Measurements from ENCODE around the gene NUMB. TPM values are rescaled to one million over a fixed set of nuclear protein-coding genes. Genes with fewer than 3 reads are reported as not detected.
"Not testable (repeated sequence)": the region's sequence is repeated elsewhere in the genome, so short reads cannot be mapped to it uniquely, and the experiment has no call there.

Gene NUMB
- total RNA-seq, 2 experiments from 2014 or later = 27.9 to 31.5 TPM

DNA sequence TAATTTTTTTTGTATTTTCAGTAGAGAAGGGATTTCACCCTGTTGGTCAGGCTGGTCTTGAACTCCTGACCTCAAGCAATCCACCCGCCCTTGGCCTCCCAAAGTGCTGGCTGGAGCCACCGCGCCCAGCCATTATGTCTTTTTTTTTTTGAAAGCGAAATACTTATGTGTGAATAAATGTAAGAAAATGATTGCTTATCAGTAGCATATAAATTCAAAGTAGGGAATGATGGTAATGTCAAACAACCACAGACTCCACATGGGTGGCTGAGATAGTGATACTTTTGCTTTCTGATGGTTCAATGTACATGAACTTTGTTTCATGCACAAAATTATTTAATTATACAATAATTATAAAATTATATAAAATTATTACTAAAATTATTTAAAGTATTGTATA lies 145.2 kb downstream of the NUMB start:
- peaks cover 4% of the 10 kb centered on the region for H3K36me3 Mint-ChIP-seq (ENCODE audit: low read depth)

DNA sequence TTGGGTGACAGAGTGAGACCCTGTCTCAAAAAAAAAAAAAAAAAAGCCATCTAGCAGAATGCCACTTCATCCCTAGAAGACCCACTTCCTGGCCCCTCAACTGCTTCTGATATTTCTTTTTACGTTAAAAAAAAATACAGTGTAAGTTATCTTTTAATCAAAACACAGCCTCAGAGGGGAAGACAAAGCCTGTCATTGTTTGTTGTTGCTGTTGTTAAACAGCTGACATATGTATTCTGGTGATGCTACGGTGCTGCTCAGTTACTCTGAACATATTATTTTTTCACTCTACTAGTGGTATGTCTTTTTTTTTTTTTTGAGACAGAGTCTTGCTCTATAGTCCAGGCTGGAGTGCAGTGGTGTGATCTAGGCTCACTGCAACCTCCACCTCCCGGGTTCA lies 145.7 kb downstream of the NUMB start:
- Mint-ChIP-seq H3K4me3 (no peak overlapping the region), H3K27me3 (no peaks in the 10 kb centered on the region), H3K4me1 (ENCODE audit: low read depth) (peaks cover 6% of the 10 kb centered on the region), H3K27ac (no peak overlapping the region), H3K36me3 (ENCODE audit: low read depth) (peaks cover 4% of the 10 kb centered on the region), H3K9me3 (no peaks in the 10 kb centered on the region)
- Histone ChIP-seq H3K4me3 (ENCODE audit: low read length) (no peak overlapping the region), H3K9me3 (ENCODE audit: control insufficient read depth in 1 of 2, insufficient read depth in 1 of 2, low read length in 2 of 2) (no peaks in the 10 kb centered on the region), H3K4me1 (ENCODE audit: insufficient read depth, low read length) (peaks cover 4% of the 10 kb centered on the region), H3K27me3 (ENCODE audit: control insufficient read depth in 1 of 2, insufficient read depth in 2 of 2, low read length in 2 of 2) (no peaks in the 10 kb centered on the region), H3K36me3 (ENCODE audit: insufficient read depth, low read length) (no peaks in the 10 kb centered on the region), H3K27ac (ENCODE audit: low read depth in 1 of 2, low read length in 2 of 2) (no peak overlapping the region)
- intact Hi-C loops (cut with DNase I, micrococcal nuclease) = no loop called here
- TF ChIP-seq, protein P1, sequence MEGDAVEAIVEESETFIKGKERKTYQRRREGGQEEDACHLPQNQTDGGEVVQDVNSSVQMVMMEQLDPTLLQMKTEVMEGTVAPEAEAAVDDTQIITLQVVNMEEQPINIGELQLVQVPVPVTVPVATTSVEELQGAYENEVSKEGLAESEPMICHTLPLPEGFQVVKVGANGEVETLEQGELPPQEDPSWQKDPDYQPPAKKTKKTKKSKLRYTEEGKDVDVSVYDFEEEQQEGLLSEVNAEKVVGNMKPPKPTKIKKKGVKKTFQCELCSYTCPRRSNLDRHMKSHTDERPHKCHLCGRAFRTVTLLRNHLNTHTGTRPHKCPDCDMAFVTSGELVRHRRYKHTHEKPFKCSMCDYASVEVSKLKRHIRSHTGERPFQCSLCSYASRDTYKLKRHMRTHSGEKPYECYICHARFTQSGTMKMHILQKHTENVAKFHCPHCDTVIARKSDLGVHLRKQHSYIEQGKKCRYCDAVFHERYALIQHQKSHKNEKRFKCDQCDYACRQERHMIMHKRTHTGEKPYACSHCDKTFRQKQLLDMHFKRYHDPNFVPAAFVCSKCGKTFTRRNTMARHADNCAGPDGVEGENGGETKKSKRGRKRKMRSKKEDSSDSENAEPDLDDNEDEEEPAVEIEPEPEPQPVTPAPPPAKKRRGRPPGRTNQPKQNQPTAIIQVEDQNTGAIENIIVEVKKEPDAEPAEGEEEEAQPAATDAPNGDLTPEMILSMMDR (IDR thresholded peaks at IDR 0.05) = no peak
- POLR2A ChIA-PET = no interaction called here
- ATAC-seq (ENCODE audit: poor library complexity) (no peak), DNase-seq (no peak)
- CTCF ChIA-PET = no interaction called here

More for the DNA sequence above, 145.2 kb downstream of the NUMB start:
- Histone ChIP-seq H3K27me3 (ENCODE audit: control insufficient read depth in 1 of 2, insufficient read depth in 2 of 2, low read length in 2 of 2) (no peaks in the 10 kb centered on the region), H3K4me3 (ENCODE audit: low read length) (no peak overlapping the region), H3K9me3 (ENCODE audit: control insufficient read depth in 1 of 2, insufficient read depth in 1 of 2, low read length in 2 of 2) (no peaks in the 10 kb centered on the region), H3K36me3 (ENCODE audit: insufficient read depth, low read length) (peaks cover 1% of the 10 kb centered on the region), H3K27ac (ENCODE audit: low read depth in 1 of 2, low read length in 2 of 2) (no peak overlapping the region), H3K4me1 (ENCODE audit: insufficient read depth, low read length) (peaks cover 4% of the 10 kb centered on the region)
- Mint-ChIP-seq H3K9me3 (no peaks in the 10 kb centered on the region), H3K27ac (no peak overlapping the region), H3K27me3 (no peaks in the 10 kb centered on the region), H3K4me1 (ENCODE audit: low read depth) (peaks cover 6% of the 10 kb centered on the region), H3K4me3 (no peak overlapping the region)
- DNase-seq = no peak
- ChIA-PET CTCF (no interaction called here), POLR2A (no interaction called here)
- no peak for ATAC-seq (ENCODE audit: poor library complexity)
- intact Hi-C loops (cut with DNase I, micrococcal nuclease) = no loop called here
- TF ChIP-seq, protein P1 (IDR thresholded peaks at IDR 0.05) = no peak

DNA sequence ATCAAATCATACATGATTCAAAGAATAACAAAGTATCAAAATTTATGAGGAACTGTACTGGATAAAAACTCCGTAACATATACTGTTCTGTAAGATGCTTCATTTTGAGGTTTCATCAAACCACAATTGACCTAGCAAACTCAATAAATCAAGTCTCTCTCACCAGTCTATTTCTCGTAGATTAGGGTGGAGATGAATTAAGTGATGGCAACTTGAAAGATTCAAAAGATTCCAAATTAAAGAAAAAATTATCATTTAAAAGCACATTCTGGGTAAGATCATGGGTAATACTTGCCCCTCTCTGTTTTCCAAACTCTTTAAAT lies 146.7 kb downstream of the NUMB start:
- CTCF ChIA-PET = no interaction called here
- Histone ChIP-seq H3K36me3 (ENCODE audit: insufficient read depth, low read length) (no peaks in the 10 kb centered on the region), H3K27ac (ENCODE audit: low read depth in 1 of 2, low read length in 2 of 2) (no peak overlapping the region), H3K27me3 (ENCODE audit: control insufficient read depth in 1 of 2, insufficient read depth in 2 of 2, low read length in 2 of 2) (no peaks in the 10 kb centered on the region), H3K9me3 (ENCODE audit: control insufficient read depth in 1 of 2, insufficient read depth in 1 of 2, low read length in 2 of 2) (no peaks in the 10 kb centered on the region), H3K4me1 (ENCODE audit: insufficient read depth, low read length) (peaks cover 4% of the 10 kb centered on the region), H3K4me3 (ENCODE audit: low read length) (no peak overlapping the region)
- no peak for ATAC-seq (ENCODE audit: poor library complexity)
- Mint-ChIP-seq H3K36me3 (ENCODE audit: low read depth) (peaks cover 4% of the 10 kb centered on the region), H3K4me1 (ENCODE audit: low read depth) (peaks cover 6% of the 10 kb centered on the region), H3K27ac (no peak overlapping the region), H3K4me3 (no peak overlapping the region), H3K9me3 (no peaks in the 10 kb centered on the region), H3K27me3 (no peaks in the 10 kb centered on the region)
- TF ChIP-seq, protein P1 (IDR thresholded peaks at IDR 0.05) = no peak
- DNase-seq = no peak
- POLR2A ChIA-PET = no interaction called here
- intact Hi-C loops (cut with DNase I, micrococcal nuclease) = no loop called here

DNA sequence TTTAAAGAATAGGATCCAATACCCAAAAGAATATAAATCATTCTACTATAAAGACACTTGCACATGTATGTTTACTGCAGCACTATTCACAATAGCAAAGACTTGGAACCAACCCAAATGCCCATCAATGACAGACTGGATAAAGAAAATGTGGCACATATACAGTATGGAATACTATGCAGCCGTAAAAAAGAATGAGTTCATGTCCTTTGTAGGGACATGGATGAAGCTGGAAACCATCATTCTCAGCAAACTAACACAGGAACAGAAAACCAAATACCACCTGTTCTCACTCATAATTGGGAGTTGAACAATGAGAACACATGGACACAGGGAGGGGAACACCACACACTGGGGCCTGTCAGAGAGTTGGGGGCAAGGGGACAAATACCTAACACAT lies 149.1 kb downstream of the NUMB start:
- H3K36me3 ChIP-seq (ENCODE audit: insufficient read depth, low read length); H3K9me3 Mint-ChIP-seq; H3K27me3 ChIP-seq (ENCODE audit: control insufficient read depth in 1 of 2, insufficient read depth in 2 of 2, low read length in 2 of 2); H3K27me3 Mint-ChIP-seq; intact Hi-C loops (cut with DNase I, micrococcal nuclease); H3K4me1 Mint-ChIP-seq (ENCODE audit: low read depth); H3K4me1 ChIP-seq (ENCODE audit: insufficient read depth, low read length); CTCF ChIA-PET; ATAC-seq (ENCODE audit: poor library complexity); POLR2A ChIA-PET; H3K27ac ChIP-seq (ENCODE audit: low read depth in 1 of 2, low read length in 2 of 2); H3K27ac Mint-ChIP-seq; H3K4me3 Mint-ChIP-seq; H3K36me3 Mint-ChIP-seq (ENCODE audit: low read depth); DNase-seq; H3K9me3 ChIP-seq (ENCODE audit: control insufficient read depth in 1 of 2, insufficient read depth in 1 of 2, low read length in 2 of 2); H3K4me3 ChIP-seq (ENCODE audit: low read length): not testable (repeated sequence)

All from CD4-positive, alpha-beta T cell (primary cell).